Esophagus squamous epithelium (tissue), 4 donors: ENCODE measurements around the gene PIK3C2G.

Experiments
- POLR2A ChIP-seq, 4 donors: fragments of 450-650 bp; IDR thresholded peaks; one replicate each; pipeline ENCODE4 v1.6.1; 2017; ENCODE audit warnings: antibody characterized with exemption in 4 of 4, mild to moderate bottlenecking in 4 of 4, moderate library complexity in 3 of 4
- TF ChIP-seq, protein P1 (sequence below), 6 experiments: fragments of 450-650 bp in 4 of 6; fragments of 200-600 bp in 2 of 6; sonication (generic) in 2 of 6; IDR thresholded peaks; one replicate each; pipeline ENCODE4 v1.5.1; 2016 to 2019; ENCODE audit warnings: antibody characterized with exemption in 6 of 6, mild to moderate bottlenecking in 4 of 6, moderate library complexity in 4 of 6

DNA sequence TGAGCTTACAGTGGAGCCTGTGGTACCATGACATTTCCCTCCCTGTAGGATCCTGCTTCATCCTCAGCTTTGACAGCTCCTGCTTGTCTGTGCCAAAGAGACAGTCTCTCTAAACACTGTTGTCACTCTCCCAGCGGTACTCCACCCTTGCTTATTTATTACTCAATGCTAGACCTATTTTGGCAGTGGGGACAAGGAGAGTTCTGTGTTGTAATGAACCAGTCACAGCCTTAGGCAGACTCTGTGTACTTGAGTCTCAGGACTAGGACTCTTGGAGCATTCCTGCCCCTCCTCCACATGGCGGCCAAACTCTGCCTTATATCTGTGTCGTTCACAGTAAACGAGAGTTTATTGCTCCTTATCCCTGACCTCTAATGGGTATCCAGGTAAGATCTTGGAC, 70.9 kb downstream of the PIK3C2G start:
- TF ChIP-seq, protein P1, sequence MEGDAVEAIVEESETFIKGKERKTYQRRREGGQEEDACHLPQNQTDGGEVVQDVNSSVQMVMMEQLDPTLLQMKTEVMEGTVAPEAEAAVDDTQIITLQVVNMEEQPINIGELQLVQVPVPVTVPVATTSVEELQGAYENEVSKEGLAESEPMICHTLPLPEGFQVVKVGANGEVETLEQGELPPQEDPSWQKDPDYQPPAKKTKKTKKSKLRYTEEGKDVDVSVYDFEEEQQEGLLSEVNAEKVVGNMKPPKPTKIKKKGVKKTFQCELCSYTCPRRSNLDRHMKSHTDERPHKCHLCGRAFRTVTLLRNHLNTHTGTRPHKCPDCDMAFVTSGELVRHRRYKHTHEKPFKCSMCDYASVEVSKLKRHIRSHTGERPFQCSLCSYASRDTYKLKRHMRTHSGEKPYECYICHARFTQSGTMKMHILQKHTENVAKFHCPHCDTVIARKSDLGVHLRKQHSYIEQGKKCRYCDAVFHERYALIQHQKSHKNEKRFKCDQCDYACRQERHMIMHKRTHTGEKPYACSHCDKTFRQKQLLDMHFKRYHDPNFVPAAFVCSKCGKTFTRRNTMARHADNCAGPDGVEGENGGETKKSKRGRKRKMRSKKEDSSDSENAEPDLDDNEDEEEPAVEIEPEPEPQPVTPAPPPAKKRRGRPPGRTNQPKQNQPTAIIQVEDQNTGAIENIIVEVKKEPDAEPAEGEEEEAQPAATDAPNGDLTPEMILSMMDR (IDR thresholded peaks at IDR 0.05) = no peak
- no peak for TF ChIP-seq POLR2A (IDR thresholded peaks at IDR 0.05)
